Activated naive CD8-positive, alpha-beta T cell treated with anti-CD3 and anti-CD28 coated beads for 36 hours (primary cell): ENCODE data around the gene ADRA2A. TPM values are rescaled to one million over a fixed set of nuclear protein-coding genes. Genes with fewer than 3 reads are reported as not detected.

Experiments
- DNase-seq: peaks from one replicate; pipeline ENCODE4 v3.0.0; 2021
- H3K27ac Mint-ChIP-seq: one replicate; pipeline ENCODE4 v1.8.0; 2022; ENCODE audit warnings: mild to moderate bottlenecking, moderate library complexity, mixed read lengths
- H3K27me3 Mint-ChIP-seq: one replicate; pipeline ENCODE4 v1.8.0; 2022; ENCODE audit warnings: mild to moderate bottlenecking, mixed read lengths
- H3K36me3 Mint-ChIP-seq: one replicate; pipeline ENCODE4 v1.8.0; 2021; ENCODE audit warnings: mild to moderate bottlenecking, mixed read lengths
- H3K4me1 Mint-ChIP-seq: one replicate; pipeline ENCODE4 v1.8.0; 2021; ENCODE audit warnings: mixed read lengths
- H3K4me3 Mint-ChIP-seq: one replicate; pipeline ENCODE4 v1.8.0; 2022; ENCODE audit warnings: mild to moderate bottlenecking, moderate library complexity, mixed read lengths
- H3K9me3 Mint-ChIP-seq: one replicate; pipeline ENCODE4 v1.8.0; 2022; ENCODE audit warnings: mixed read lengths
- total RNA-seq, 2 experiments: library from RNA; stranded (reverse); gene quantifications; one replicate each; pipeline ENCODE4 v1.2.3, GENCODE V29; 2021

The ADRA2A gene
- total RNA-seq, 2 experiments from 2014 or later: not detected

DNA sequence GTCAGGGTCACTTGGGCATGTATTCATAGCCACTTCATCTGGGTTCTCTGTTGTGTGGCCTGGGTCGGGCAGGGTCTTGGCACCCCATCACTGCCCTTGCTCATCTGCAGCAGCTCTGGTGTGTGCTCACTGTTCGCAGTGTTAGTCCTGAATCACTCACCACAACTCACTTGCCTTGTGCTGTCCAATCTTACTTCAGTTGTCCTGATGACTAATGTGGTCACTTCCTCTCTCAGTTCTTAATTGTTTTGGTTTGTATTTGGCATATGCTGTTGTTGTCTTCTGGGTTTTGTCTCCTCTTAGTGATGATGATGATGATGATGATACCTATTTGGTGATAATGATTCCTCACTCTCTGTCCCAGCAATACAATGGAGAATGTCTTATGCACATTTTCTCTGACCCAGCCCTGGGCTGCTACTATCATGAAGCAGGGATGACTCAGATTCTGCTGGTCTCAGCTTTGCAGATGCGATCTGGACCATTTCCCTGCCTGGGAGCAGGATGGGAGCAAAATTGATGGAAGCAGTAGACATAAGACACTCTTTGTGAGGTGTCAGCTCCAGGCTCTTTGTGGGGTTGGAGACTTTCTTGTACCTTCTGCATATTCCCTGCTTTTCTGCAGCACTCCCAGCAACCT lies 17.0 kb downstream of the ADRA2A start:
- DNase-seq: no peak
- Mint-ChIP-seq H3K9me3 (no peaks in the 10 kb centered on the region), H3K4me3 (no peak overlapping the region), H3K27ac (no peak overlapping the region), H3K4me1 (no peaks in the 10 kb centered on the region), H3K27me3 (peaks cover under 1% of the 10 kb centered on the region), H3K36me3 (no peaks in the 10 kb centered on the region)

DNA sequence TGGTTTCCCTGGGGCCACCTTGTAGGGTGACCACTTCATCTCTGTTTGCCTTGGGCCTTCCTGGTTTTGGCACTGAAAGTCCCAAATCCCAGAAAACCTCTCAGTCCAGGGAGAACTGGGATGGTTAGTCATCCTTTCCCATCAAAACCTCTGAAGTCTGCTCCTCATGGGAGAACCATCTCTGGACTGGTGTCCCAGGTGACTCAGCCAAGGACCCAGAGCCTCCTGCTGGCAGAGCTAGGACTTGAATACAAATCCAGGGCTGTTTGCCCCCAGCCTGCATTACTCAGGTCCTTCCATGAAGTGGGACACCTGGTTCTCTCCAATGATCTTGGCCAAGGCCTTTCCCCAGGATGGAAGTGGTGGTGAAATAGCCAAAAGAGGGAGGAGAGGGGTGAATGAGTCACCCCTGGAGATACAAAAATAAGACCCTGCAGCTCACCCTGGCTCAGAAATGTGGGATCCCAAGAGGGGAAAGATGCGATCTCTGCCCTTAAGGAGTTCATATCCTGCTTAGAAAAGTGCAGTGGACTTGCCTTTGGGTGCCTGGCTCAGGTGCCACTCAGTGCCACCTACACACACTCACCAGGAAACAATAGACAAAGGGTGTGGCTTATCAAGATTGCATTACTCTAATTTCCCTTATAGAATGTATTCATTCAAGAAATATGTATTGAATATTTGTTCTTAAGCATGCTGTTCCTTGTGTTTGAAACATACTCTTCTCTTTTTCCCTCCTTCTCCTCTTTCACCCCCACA lies 22.0 kb downstream of the ADRA2A start:
- Mint-ChIP-seq H3K27me3 (peaks cover 9% of the 10 kb centered on the region), H3K4me1 (no peaks in the 10 kb centered on the region), H3K27ac (no peak overlapping the region), H3K4me3 (no peak overlapping the region), H3K9me3 (no peaks in the 10 kb centered on the region), H3K36me3 (no peaks in the 10 kb centered on the region)
- DNase-seq: no peak

DNA sequence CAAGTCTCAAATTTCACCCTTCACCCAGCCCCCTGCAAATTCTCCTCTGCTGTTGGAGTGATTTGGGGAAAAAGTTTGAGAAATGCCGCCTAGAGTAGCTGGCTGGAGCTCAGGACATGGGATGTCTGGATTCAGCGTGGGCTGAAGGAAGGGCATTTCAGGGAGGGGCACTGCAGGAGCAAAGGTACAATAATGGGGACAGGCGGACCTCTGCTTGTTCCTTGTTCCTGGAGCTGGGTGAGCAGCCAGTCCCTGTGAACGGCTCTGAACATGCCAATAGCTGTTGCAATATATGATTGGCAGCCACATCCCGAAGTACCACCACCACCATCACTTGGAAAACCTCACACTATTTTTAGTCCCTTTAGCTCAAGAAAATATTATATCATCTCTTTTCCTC lies 23.4 kb downstream of the ADRA2A start:
- Mint-ChIP-seq H3K9me3 (no peaks in the 10 kb centered on the region), H3K27me3 (peaks cover 9% of the 10 kb centered on the region), H3K36me3 (no peaks in the 10 kb centered on the region), H3K27ac (no peak overlapping the region), H3K4me1 (no peaks in the 10 kb centered on the region), H3K4me3 (no peak overlapping the region)
- DNase-seq: no peak

DNA sequence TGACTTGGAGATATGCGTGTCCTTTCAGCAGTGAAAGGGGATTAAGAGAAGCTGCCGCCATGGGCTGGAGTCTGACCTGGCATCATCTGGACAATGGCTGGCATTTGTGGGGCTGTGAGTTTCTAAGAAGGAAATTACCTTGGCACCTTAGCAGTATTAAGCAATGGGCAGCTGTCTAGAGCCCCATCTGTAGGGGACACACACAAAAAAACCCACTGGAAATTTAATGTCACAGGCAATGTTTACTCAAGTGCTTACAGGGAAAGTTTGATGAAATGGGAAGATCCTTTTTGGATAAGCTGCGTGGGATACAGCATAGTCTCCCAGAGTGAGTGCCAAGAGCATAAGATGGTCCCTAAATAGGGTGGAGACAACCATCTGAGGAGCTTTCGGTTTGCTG lies 25.0 kb downstream of the ADRA2A start:
- Mint-ChIP-seq H3K27ac (no peak overlapping the region), H3K4me1 (no peaks in the 10 kb centered on the region), H3K36me3 (no peaks in the 10 kb centered on the region), H3K27me3 (peaks cover 9% of the 10 kb centered on the region), H3K9me3 (no peaks in the 10 kb centered on the region), H3K4me3 (no peak overlapping the region)
- no peak for DNase-seq

DNA sequence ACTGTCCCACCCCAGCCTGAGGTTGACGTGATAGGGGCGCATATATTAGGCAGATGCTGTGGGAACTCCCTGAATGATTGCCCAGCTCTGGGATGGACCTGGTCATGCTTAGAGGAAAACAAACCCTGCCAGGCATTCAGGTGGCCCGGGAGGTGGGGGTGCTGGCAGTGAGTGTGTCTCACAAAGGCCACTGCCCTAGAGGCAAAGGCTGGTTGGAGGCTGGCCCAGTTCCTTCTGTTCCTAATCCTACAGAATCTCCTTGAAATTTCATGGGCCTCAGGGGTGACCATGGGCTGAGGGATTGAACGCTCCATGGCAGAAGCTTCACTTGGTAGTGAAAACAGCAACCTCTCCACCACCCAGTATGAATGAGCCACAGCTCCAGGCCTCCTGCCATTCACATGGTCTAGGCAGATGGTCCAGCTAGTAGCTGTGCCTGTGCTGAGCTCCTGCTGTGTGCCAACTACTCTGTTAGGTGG lies 25.6 kb downstream of the ADRA2A start:
- no peaks in the 10 kb centered on the region for H3K36me3 Mint-ChIP-seq
- H3K27ac Mint-ChIP-seq: no peak overlapping the region
- H3K4me1 Mint-ChIP-seq: no peaks in the 10 kb centered on the region
- no peaks in the 10 kb centered on the region for H3K9me3 Mint-ChIP-seq
- H3K4me3 Mint-ChIP-seq: no peak overlapping the region
- H3K27me3 Mint-ChIP-seq: peaks cover 9% of the 10 kb centered on the region
- DNase-seq: no peak

DNA sequence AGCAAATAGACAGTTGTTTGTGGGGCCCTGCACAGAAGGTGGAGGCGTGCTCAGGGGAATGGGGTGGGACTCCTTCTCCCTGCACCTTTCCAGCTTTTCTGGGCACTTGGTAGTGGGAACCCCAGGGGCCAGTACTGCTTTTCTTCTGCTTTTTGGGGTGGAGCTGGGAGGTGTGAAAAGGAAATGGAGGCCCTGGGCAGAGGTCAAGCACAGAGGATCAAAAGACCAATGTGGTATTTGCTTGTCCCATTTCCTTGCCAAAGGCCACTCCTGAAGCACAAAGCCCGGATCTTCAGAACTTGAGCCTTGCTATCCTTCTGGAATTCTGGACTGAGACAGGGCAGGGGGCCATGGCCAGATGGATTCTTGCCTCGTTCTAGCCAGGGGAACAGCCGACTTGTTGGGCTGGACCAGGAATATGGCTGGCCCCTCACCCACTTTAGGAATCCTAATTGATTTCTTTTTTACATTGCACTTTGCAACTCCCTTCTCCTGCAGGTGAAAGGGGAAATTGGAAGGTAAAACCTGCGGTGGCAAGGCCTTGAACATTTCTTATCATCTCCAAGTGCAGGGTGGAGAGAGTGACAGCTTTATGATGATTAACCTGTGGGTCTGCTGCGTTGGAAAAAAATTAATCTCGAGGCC lies 26.5 kb downstream of the ADRA2A start:
- no peak overlapping the region for H3K4me3 Mint-ChIP-seq
- H3K4me1 Mint-ChIP-seq: no peaks in the 10 kb centered on the region
- no peak overlapping the region for H3K27ac Mint-ChIP-seq
- DNase-seq: no peak
- H3K27me3 Mint-ChIP-seq: peaks cover 9% of the 10 kb centered on the region
- H3K9me3 Mint-ChIP-seq: no peaks in the 10 kb centered on the region
- H3K36me3 Mint-ChIP-seq: no peaks in the 10 kb centered on the region

DNA sequence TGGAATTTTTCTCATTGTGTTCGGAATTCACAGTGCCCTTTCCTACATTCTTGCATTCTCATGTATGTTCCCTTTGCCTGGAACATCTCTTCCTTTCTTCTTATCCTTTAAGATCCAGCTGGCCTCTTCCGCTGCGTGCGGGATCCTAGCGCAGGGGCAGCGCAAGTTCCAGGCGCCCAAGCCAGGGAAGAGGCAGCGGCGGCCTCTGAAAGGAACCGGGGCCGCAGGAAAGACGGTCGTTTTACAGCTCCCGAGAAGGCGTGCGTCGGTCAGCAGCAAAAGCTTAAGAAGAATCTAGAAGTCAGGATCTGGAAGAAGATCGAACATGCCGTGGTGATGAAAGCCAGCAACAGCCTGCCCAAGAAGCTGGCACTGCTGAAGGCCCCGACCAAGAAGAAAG lies 28.0 kb downstream of the ADRA2A start:
- Mint-ChIP-seq H3K27me3 (no peaks in the 10 kb centered on the region), H3K36me3 (no peaks in the 10 kb centered on the region), H3K9me3 (no peaks in the 10 kb centered on the region), H3K4me3 (no peak overlapping the region), H3K4me1 (no peaks in the 10 kb centered on the region), H3K27ac (no peak overlapping the region)
- DNase-seq: no peak

DNA sequence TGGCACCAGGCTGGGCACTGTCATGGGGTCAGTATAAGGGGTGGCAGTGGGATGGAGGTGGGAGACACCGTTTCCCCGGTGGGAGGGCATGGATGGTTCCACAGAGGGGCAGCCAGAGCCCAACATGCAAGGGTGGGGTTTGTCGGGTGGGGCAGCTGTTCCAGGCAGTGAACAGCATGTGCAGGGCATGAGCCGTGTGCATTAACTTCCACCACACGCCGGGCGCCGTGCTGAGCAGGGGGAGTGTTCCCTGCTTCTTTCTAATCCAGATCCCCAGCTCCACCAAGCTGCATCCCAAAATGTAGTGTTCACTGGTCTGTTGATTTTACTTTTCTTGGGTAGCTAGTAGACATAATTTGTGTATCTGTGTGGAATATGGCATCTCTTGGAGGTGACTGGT lies 29.3 kb downstream of the ADRA2A start:
- no peak for DNase-seq
- Mint-ChIP-seq H3K36me3 (no peaks in the 10 kb centered on the region), H3K4me1 (no peaks in the 10 kb centered on the region), H3K27ac (no peak overlapping the region), H3K9me3 (no peaks in the 10 kb centered on the region), H3K27me3 (no peaks in the 10 kb centered on the region), H3K4me3 (no peak overlapping the region)

DNA sequence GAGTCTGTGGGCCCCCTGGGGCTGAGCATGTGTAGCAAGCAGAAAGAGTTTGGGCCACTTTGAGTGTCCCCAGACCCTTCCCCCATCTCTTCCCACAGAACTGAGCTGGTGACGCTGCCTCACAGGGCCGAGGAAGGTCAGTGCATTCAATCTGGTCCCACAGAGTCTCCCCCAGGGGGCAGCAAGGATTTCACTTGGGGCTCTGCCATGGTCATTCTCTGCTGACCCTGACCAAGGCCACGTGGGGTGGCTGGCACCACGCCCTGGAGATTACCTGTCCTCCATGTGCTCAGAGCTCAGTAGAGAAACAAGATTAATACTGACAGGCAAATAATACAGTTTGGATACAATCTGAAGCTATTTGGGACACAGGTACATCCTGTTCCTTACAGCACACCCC lies 30.2 kb downstream of the ADRA2A start:
- no peak for DNase-seq
- Mint-ChIP-seq H3K9me3 (no peaks in the 10 kb centered on the region), H3K36me3 (no peaks in the 10 kb centered on the region), H3K27me3 (no peaks in the 10 kb centered on the region), H3K27ac (no peak overlapping the region), H3K4me1 (no peaks in the 10 kb centered on the region), H3K4me3 (no peak overlapping the region)

DNA sequence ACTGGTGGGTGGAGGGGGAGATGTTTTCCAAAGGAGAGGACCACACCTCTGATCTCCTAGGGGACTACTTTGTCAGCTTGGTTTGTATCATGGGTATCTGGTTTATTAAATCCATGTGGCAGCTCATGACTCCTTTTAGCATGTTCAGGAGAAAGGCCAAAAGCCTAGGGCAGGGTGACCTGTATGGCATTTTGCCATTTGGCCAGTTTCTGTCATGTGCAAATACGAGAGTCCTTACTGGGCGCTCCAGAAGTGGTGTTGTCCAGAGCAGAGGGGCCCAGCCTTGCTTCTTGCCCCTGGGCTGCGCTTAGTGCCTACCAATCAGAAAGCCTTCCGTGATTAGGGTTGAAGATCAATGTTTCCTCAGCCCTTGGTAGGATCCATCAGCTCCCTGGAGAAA lies 31.0 kb downstream of the ADRA2A start:
- no peaks in the 10 kb centered on the region for H3K9me3 Mint-ChIP-seq
- DNase-seq: no peak
- no peak overlapping the region for H3K27ac Mint-ChIP-seq
- H3K4me3 Mint-ChIP-seq: no peak overlapping the region
- no peaks in the 10 kb centered on the region for H3K4me1 Mint-ChIP-seq
- no peaks in the 10 kb centered on the region for H3K27me3 Mint-ChIP-seq
- no peaks in the 10 kb centered on the region for H3K36me3 Mint-ChIP-seq

DNA sequence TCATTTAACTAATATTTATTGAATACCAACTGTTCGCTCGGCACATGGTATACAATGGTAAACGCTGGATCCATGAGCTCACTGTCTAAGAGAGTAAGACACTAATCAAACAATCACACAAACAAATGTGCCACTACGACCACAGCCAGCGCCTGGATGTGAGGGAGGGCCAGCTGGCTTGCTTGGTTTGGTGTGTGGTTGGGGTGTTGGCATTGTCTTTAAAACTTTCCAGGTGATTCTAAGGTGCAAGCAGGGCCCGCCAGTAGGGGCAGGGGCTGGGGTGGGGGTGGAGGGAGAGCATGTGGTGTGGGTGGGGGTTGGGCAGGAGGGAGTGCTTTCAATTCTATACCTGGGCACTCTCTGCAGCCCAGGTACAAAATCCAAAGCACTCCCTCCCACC lies 31.6 kb downstream of the ADRA2A start:
- Mint-ChIP-seq H3K27me3 (no peaks in the 10 kb centered on the region), H3K36me3 (no peaks in the 10 kb centered on the region), H3K4me1 (no peaks in the 10 kb centered on the region), H3K4me3 (no peak overlapping the region), H3K9me3 (no peaks in the 10 kb centered on the region), H3K27ac (no peak overlapping the region)
- DNase-seq: no peak

DNA sequence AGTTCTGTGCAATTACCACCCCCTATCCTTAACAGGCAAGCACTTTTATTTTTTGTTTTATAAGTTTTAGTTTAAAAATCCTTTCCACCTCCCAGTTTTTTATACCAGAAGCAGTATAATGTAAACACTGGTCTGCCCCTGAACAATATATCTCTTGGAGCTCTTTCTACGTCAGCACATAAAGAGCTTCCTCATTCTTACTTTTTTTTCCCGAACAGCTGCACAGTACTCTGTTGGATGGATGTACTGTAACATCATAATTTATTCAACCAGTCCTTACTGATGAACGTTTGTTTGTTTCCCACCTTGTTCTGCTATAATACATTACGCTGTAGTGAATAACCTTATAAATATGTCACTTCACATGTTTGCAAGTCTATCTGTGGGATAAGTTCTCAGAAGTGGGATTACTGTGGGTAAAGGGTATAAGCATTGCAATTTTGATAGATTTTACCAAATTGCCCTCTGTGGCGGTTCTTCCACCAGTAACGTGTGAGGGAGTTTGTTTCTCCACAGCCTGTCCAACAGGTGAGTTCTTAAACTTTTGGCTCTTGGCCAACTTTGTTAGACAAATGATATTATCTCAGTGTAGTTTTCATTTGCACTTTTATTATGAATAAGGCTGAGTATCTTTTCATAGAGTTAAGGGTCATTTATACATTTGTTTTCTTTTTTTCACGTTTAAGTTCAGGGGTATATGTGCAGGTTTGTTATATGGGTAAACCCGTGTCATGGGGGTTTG lies 32.8 kb downstream of the ADRA2A start:
- H3K9me3 Mint-ChIP-seq: no peaks in the 10 kb centered on the region
- H3K36me3 Mint-ChIP-seq: no peaks in the 10 kb centered on the region

DNA sequence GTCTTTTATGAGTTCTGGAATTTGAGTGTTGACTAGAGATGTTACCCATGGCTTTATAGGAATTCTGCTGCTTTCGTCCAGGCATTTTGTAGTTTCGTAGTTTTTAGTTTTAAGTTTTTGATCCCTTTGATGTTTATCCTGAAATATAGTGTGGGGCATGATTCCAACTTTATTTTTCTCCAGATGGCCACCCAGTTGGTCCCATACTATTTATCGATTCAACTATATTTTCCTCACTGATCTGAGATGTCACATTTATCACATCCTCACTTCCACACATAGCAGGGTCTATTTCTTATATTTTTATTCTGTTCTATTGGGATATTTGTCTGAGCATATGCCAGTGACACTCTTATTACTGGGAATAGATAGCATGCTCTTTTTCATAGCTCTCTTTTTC lies 33.9 kb downstream of the ADRA2A start:
- DNase-seq: no peak
- no peak overlapping the region for H3K4me3 Mint-ChIP-seq
- no peaks in the 10 kb centered on the region for H3K27me3 Mint-ChIP-seq
- H3K27ac Mint-ChIP-seq: no peak overlapping the region
- peaks cover 7% of the 10 kb centered on the region for H3K4me1 Mint-ChIP-seq
- no peaks in the 10 kb centered on the region for H3K36me3 Mint-ChIP-seq
- H3K9me3 Mint-ChIP-seq: no peaks in the 10 kb centered on the region

More for the DNA sequence above, 32.8 kb downstream of the ADRA2A start:
- Mint-ChIP-seq H3K27me3 (no peaks in the 10 kb centered on the region), H3K4me3 (no peak overlapping the region), H3K4me1 (peaks cover 7% of the 10 kb centered on the region), H3K27ac (no peak overlapping the region)
- no peak for DNase-seq

DNA sequence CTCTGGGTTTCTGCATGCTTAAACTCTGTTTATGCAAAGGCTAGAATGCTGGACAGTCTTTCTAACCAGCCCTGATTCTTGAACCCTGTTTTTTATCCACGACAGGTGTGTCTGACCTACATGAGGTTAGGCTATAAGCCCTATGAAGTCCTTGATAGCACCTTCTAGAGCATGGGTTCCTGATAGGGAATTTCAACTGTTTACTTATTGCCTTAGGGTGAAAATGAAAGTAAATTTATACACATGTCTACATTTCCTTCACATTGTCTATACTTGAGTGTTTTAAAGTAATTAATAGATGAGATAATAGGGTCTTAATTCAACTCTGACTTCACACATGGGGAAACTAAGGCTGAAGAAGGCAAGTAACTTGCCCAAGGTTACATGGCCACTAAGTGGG lies 35.5 kb downstream of the ADRA2A start:
- Mint-ChIP-seq H3K9me3 (no peaks in the 10 kb centered on the region), H3K27ac (no peak overlapping the region), H3K27me3 (no peaks in the 10 kb centered on the region), H3K4me3 (no peak overlapping the region), H3K36me3 (no peaks in the 10 kb centered on the region), H3K4me1 (peaks cover 7% of the 10 kb centered on the region)
- DNase-seq: no peak
